Transverse colon (tissue), 4 donors: ENCODE measurements around the gene TNPO1. TPM values are rescaled to one million over a fixed set of nuclear protein-coding genes. Genes with fewer than 3 reads are reported as not detected.

Experiments used
- DNase-seq: peaks from one replicate; pipeline ENCODE4 v3.0.0-alpha.2; 2019
- H3K27ac ChIP-seq, 4 donors: fragments of 200-600 bp; sonication (generic); 2 replicates each; pipeline ENCODE4 v1.5.1; 2016 to 2018; ENCODE audit warnings: inconsistent platforms in 4 of 4
- H3K27me3 ChIP-seq: fragments of 200-600 bp; sonication (generic); 2 replicates; pipeline ENCODE4 v1.5.1; 2017; ENCODE audit warnings: inconsistent platforms
- H3K36me3 ChIP-seq, 4 donors: fragments of 200-600 bp; sonication (generic); 2 replicates each; pipeline ENCODE4 v1.5.1; 2017 to 2019; ENCODE audit warnings: inconsistent platforms in 4 of 4
- H3K4me1 ChIP-seq, 4 donors: fragments of 200-600 bp; sonication (generic); 2 replicates each; pipeline ENCODE4 v1.5.1; 2017 to 2020; ENCODE audit warnings: inconsistent platforms in 4 of 4
- H3K4me3 ChIP-seq, 4 donors: fragments of 200-600 bp; sonication (generic); 1 replicate in 1 of 4; 2 replicates in 3 of 4; pipeline versions ENCODE4 v1.5.1 to v1.6.1; 2017 to 2019; ENCODE audit warnings: inconsistent platforms in 4 of 4
- H3K9me3 ChIP-seq, 2 donors: fragments of 200-600 bp; sonication (generic); 2 replicates each; pipeline ENCODE4 v1.5.1; 2017 to 2019; ENCODE audit warnings: inconsistent platforms in 2 of 2
- EP300 ChIP-seq: sonication (generic); formaldehyde crosslinking; IDR thresholded peaks from one replicate; pipeline ENCODE4 v1.6.1; 2017; ENCODE audit warnings: antibody characterized with exemption, low read depth
- POLR2A ChIP-seq: fragments of 450-650 bp; IDR thresholded peaks from one replicate; pipeline ENCODE4 v1.6.1; 2016; ENCODE audit warnings: antibody characterized with exemption, mild to moderate bottlenecking, moderate library complexity
- POLR2AphosphoS5 ChIP-seq, 3 donors: sonication (generic); formaldehyde crosslinking; IDR thresholded peaks; one replicate each; pipeline ENCODE4 v1.6.1; 2016; ENCODE audit warnings: antibody characterized with exemption in 3 of 3
- WGBS, 2 donors: methylation state at CpG; one replicate each; pipeline ENCODE4 v1.1.5; 2018; ENCODE audit warnings: low coverage in 1 of 2; 5-methylcytosine and 5-hydroxymethylcytosine counted together
- in situ Hi-C, 4 donors: fragments of 200-750 bp; cut with MboI; loops; one replicate each; pipeline versions ENCODE4 v1.15.0 to v1.15.1; 2017; ENCODE audit warnings: low sequenced_read_pairs in 3 of 4, low pct_ligation_motif_present in 1 of 4, low pct_unique_long_range_greater_than_20kb in 1 of 4
- intact Hi-C: fragments of 100-400 bp; cut with DNase I; formaldehyde crosslinking; loops from one replicate; pipeline ENCODE4 v1.15.1; 2023; ENCODE audit warnings: low total_unique reads
- total RNA-seq, 4 donors: library from RNA; depleted of rRNA; stranded (reverse); fragments of >200 nt; gene quantifications; one replicate each; pipeline ENCODE4 v1.1.0, GENCODE V29; 2016
- TF ChIP-seq, protein P1 (sequence below), 5 experiments: fragments of 200-600 bp in 3 of 5; fragments of 450-650 bp in 2 of 5; sonication (generic) in 3 of 5; IDR thresholded peaks; 1 replicate in 2 of 5; 2 replicates in 3 of 5; pipeline ENCODE4 v1.5.1; 2016 to 2017; ENCODE audit warnings: antibody characterized with exemption in 5 of 5, inconsistent platforms in 3 of 5, mild to moderate bottlenecking in 2 of 5, moderate library complexity in 1 of 5

Gene TNPO1
- total RNA-seq, 4 donors from 2014 or later, result 30.3 to 391 (median 102) TPM

DNA sequence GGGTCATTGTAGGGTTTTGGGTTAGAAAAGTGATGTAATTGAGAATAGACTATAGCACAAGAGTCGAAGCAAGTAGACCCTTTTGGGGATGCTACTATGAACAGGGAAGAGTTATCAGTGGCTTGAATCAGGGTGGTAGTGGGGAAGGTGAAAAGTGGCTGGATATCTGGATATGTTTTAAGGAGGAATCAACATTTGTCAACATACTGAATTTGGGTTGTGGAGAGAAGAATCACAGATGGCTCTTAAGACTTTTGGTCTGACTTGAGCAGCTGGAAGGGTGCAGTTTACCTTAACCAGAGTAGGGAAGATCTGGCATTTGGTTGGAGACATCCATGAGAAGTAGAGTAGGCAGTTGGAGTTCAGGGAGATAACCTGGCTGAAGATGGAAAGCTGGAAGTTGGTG is 100.9 kb downstream of the TNPO1 start:
- Histone ChIP-seq H3K36me3 (no peaks in the 10 kb centered on the region), H3K27me3 (no peaks in the 10 kb centered on the region), H3K27ac (no peak overlapping the region), H3K9me3 (no peaks in the 10 kb centered on the region), H3K4me3 (no peak overlapping the region), H3K4me1 (peaks cover 0 to 10% (median 0%) of the 10 kb centered on the region in 4 donors)
- in situ Hi-C loops, result no loop called here
- intact Hi-C loops, result no loop called here
- TF ChIP-seq POLR2AphosphoS5 (IDR thresholded peaks at IDR 0.05) (no peak), POLR2A (no peak), EP300 (no peak)
- TF ChIP-seq, protein P1, sequence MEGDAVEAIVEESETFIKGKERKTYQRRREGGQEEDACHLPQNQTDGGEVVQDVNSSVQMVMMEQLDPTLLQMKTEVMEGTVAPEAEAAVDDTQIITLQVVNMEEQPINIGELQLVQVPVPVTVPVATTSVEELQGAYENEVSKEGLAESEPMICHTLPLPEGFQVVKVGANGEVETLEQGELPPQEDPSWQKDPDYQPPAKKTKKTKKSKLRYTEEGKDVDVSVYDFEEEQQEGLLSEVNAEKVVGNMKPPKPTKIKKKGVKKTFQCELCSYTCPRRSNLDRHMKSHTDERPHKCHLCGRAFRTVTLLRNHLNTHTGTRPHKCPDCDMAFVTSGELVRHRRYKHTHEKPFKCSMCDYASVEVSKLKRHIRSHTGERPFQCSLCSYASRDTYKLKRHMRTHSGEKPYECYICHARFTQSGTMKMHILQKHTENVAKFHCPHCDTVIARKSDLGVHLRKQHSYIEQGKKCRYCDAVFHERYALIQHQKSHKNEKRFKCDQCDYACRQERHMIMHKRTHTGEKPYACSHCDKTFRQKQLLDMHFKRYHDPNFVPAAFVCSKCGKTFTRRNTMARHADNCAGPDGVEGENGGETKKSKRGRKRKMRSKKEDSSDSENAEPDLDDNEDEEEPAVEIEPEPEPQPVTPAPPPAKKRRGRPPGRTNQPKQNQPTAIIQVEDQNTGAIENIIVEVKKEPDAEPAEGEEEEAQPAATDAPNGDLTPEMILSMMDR (IDR thresholded peaks at IDR 0.05), result no peak
- no peak for DNase-seq
- 78 to 92% methylated on average over 1 of the region's 1 CpG for whole genome bisulfite sequencing, 2 donors

DNA sequence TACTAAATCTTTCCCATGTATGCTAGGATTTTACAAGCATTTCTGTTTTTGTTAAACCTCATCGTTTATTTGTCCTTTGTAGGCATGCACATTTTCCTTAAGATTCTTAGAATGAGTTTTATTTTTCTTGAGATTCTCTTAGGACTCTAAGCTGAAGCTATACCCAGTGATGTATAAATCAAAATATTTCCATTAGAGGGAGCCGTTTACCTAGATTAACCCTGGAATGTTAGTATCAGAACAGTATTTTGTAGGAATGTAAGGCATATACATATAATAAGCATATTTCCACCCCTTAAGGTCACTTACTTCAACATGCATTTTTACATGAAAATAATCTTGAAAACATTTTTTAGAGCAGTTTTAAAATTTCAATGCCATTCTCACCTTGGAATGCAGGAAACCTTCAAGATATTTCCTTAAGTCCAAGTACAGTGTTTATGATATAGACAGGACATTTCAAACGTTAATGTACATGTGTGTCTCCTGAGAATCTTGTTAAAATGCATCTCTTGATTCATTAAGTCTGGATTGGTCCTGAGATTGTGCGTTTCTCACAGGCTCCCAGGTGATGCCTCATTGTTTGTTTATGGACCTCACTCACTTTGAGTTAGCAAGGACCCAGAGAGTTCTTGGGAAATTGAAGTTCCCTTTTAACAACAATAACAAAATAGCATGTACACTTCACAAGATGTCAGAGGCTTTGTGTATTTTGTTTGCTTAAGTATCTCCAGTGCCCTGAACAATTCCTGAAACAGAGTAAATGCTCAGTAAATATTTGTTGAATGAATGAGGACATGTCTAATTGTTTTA is 104.4 kb downstream of the TNPO1 start:
- no peaks in the 10 kb centered on the region for H3K36me3 ChIP-seq
- H3K9me3 ChIP-seq, result no peaks in the 10 kb centered on the region
- intact Hi-C loops, result no loop called here
- no peak for DNase-seq
- no peaks in the 10 kb centered on the region for H3K27me3 ChIP-seq
- peaks cover 0 to 10% (median 0%) of the 10 kb centered on the region in 4 donors for H3K4me1 ChIP-seq
- in situ Hi-C loops, result no loop called here
- no peak overlapping the region for H3K4me3 ChIP-seq
- 12 to 22% methylated on average over 4 of the region's 4 CpGs for WGBS, 2 donors
- TF ChIP-seq EP300 (no peak), POLR2AphosphoS5 (IDR thresholded peaks at IDR 0.05) (no peak), POLR2A (no peak)
- TF ChIP-seq, protein P1 (IDR thresholded peaks at IDR 0.05), result peak; percentile 21 to 34 (median 26)
- H3K27ac ChIP-seq, result no peak overlapping the region

DNA sequence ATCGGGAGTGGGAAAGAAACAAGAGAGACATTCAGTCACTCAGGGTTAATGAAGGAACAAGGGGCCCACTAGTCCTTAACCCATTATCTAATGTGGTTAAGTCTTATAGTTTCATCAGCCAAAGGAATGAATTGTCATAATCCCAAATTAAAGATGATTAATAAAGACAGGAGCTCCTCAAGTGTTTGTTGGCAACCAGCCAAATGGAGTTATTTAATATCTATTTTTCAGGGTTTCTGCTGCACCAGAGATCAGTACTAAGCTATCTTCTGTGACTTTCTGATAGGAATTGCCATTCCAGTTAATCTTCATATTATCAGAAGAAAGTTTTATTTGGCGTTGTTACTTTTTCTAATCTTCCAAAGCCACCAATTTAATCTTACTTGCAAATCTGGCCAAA is 105.4 kb downstream of the TNPO1 start:
- no peak for DNase-seq
- Histone ChIP-seq H3K9me3 (no peaks in the 10 kb centered on the region), H3K36me3 (no peaks in the 10 kb centered on the region), H3K4me1 (peaks cover 0 to 10% (median 0%) of the 10 kb centered on the region in 4 donors), H3K27me3 (no peaks in the 10 kb centered on the region), H3K4me3 (no peak overlapping the region), H3K27ac (no peak overlapping the region)
- in situ Hi-C loops (no loop called here), intact Hi-C loops (no loop called here)
- WGBS, 2 donors, result 88 to 97% methylated on average over 2 of the region's 2 CpGs
- no peak for TF ChIP-seq EP300
- no peak for TF ChIP-seq POLR2AphosphoS5 (IDR thresholded peaks at IDR 0.05)
- TF ChIP-seq POLR2A, result no peak
- TF ChIP-seq, protein P1 (IDR thresholded peaks at IDR 0.05), result no peak

DNA sequence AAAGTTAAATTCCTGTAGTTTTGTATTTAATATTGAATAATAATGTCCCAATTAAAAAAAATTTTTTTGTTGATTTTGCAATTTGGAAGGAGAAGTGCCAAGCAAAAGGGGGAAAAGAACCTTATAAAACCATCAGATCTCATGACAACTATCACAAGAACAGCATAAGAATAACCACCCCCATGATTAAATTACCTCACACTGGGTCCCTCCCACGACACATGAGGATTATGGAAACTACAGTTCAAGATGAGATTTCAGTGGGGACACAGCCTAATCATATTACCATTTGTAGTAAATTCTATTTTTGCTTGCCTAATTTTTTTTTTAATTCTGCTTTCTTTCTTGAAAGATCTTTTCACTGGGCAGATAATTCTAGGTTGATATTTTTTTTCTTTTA is 106.0 kb downstream of the TNPO1 start:
- 67 to 88% methylated on average over 1 of the region's 1 CpG for WGBS, 2 donors
- peaks cover 0 to 10% (median 0%) of the 10 kb centered on the region in 4 donors for H3K4me1 ChIP-seq
- intact Hi-C loops, result no loop called here
- no peaks in the 10 kb centered on the region for H3K9me3 ChIP-seq
- no peaks in the 10 kb centered on the region for H3K36me3 ChIP-seq
- in situ Hi-C loops, result no loop called here
- H3K27ac ChIP-seq, result no peak overlapping the region
- H3K4me3 ChIP-seq, result no peak overlapping the region
- TF ChIP-seq EP300 (no peak), POLR2AphosphoS5 (IDR thresholded peaks at IDR 0.05) (no peak), POLR2A (no peak)
- TF ChIP-seq, protein P1 (IDR thresholded peaks at IDR 0.05), result no peak
- no peak for DNase-seq
- H3K27me3 ChIP-seq, result no peaks in the 10 kb centered on the region
